ENCODE data around the gene APOE.

DNA sequence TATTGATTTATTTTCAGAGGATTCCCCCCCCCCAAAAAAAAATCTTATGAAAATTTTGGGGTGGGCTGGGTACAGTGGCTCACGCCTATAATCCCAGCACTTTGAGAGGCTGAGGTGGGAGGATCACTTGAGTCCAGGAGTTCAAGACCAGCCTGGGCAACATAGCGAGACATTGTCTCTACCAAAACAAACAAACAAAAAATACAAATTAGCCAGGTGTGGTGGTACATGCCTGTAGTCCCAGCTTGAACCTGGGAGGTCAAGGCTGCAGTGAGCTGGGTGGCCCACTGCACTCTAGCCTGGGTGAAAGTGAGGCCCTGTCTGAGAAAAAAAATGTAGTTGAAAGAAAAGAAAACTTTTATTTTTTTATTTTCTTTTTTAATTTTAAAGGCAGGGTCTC is 41.6 kb upstream of the APOE start:
- TF ChIP-seq, protein P1, sequence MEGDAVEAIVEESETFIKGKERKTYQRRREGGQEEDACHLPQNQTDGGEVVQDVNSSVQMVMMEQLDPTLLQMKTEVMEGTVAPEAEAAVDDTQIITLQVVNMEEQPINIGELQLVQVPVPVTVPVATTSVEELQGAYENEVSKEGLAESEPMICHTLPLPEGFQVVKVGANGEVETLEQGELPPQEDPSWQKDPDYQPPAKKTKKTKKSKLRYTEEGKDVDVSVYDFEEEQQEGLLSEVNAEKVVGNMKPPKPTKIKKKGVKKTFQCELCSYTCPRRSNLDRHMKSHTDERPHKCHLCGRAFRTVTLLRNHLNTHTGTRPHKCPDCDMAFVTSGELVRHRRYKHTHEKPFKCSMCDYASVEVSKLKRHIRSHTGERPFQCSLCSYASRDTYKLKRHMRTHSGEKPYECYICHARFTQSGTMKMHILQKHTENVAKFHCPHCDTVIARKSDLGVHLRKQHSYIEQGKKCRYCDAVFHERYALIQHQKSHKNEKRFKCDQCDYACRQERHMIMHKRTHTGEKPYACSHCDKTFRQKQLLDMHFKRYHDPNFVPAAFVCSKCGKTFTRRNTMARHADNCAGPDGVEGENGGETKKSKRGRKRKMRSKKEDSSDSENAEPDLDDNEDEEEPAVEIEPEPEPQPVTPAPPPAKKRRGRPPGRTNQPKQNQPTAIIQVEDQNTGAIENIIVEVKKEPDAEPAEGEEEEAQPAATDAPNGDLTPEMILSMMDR (IDR thresholded peaks at IDR 0.05) = no peak
- no peak for TF ChIP-seq POLR2A (IDR thresholded peaks at IDR 0.05)

Data from thyroid gland (tissue), 4 donors.